ENCODE results near the gene CIBAR2.

The CIBAR2 gene

GRCh38 chr16:85104821-85105391, 7.4 kb downstream of the CIBAR2 start:
- H3K36me3 ChIP-seq (ENCODE audit: control insufficient read depth, insufficient read depth, low read length) = no peaks in the 10 kb centered on the region
- no peak overlapping the region for H3K9ac ChIP-seq (ENCODE audit: low read depth, low read length)
- H3K27me3 ChIP-seq (ENCODE audit: control insufficient read depth, insufficient read depth, low read length) = no peaks in the 10 kb centered on the region
- no peak overlapping the region for H3K4me3 ChIP-seq (ENCODE audit: low read depth, low read length)
- H3K4me1 ChIP-seq (ENCODE audit: control insufficient read depth, insufficient read depth, low read length) = no peaks in the 10 kb centered on the region
- H3K9me3 ChIP-seq (ENCODE audit: control insufficient read depth, insufficient read depth, low read length) = no peaks in the 10 kb centered on the region

GRCh38 chr16:85104147-85104546, 8.1 kb downstream of the CIBAR2 start:
- Histone ChIP-seq H3K4me3 (ENCODE audit: low read depth, low read length) (no peak overlapping the region), H3K9me3 (ENCODE audit: control insufficient read depth, insufficient read depth, low read length) (no peaks in the 10 kb centered on the region), H3K9ac (ENCODE audit: low read depth, low read length) (no peak overlapping the region), H3K4me1 (ENCODE audit: control insufficient read depth, insufficient read depth, low read length) (no peaks in the 10 kb centered on the region), H3K27me3 (ENCODE audit: control insufficient read depth, insufficient read depth, low read length) (no peaks in the 10 kb centered on the region), H3K36me3 (ENCODE audit: control insufficient read depth, insufficient read depth, low read length) (no peaks in the 10 kb centered on the region)

- Histone ChIP-seq H3K4me3 (ENCODE audit: low read depth, low read length) (no peak overlapping the region), H3K4me1 (ENCODE audit: control insufficient read depth, insufficient read depth, low read length) (no peaks in the 10 kb centered on the region), H3K27me3 (ENCODE audit: control insufficient read depth, insufficient read depth, low read length) (no peaks in the 10 kb centered on the region), H3K9me3 (ENCODE audit: control insufficient read depth, insufficient read depth, low read length) (no peaks in the 10 kb centered on the region), H3K9ac (ENCODE audit: low read depth, low read length) (no peak overlapping the region), H3K36me3 (ENCODE audit: control insufficient read depth, insufficient read depth, low read length) (no peaks in the 10 kb centered on the region)
Measured at GRCh38 chr16:85103114-85104079, 8.9 kb downstream of the CIBAR2 start.

GRCh38 chr16:85101956-85102630, 10.2 kb downstream of the CIBAR2 start:
- Histone ChIP-seq H3K9ac (ENCODE audit: low read depth, low read length) (no peak overlapping the region), H3K4me3 (ENCODE audit: low read depth, low read length) (no peak overlapping the region), H3K36me3 (ENCODE audit: control insufficient read depth, insufficient read depth, low read length) (no peaks in the 10 kb centered on the region), H3K27me3 (ENCODE audit: control insufficient read depth, insufficient read depth, low read length) (no peaks in the 10 kb centered on the region), H3K4me1 (ENCODE audit: control insufficient read depth, insufficient read depth, low read length) (no peaks in the 10 kb centered on the region), H3K9me3 (ENCODE audit: control insufficient read depth, insufficient read depth, low read length) (no peaks in the 10 kb centered on the region)

- H3K27me3 ChIP-seq (ENCODE audit: control insufficient read depth, insufficient read depth, low read length) = no peaks in the 10 kb centered on the region
- H3K4me3 ChIP-seq (ENCODE audit: low read depth, low read length) = no peak overlapping the region
- H3K4me1 ChIP-seq (ENCODE audit: control insufficient read depth, insufficient read depth, low read length) = no peaks in the 10 kb centered on the region
- H3K9ac ChIP-seq (ENCODE audit: low read depth, low read length) = no peak overlapping the region
- no peaks in the 10 kb centered on the region for H3K36me3 ChIP-seq (ENCODE audit: control insufficient read depth, insufficient read depth, low read length)
- H3K9me3 ChIP-seq (ENCODE audit: control insufficient read depth, insufficient read depth, low read length) = no peaks in the 10 kb centered on the region
Measured at GRCh38 chr16:85100265-85100664, 12.0 kb downstream of the CIBAR2 start.

- no peak overlapping the region for H3K4me3 ChIP-seq (ENCODE audit: low read depth, low read length)
- H3K9ac ChIP-seq (ENCODE audit: low read depth, low read length) = no peak overlapping the region
- no peaks in the 10 kb centered on the region for H3K9me3 ChIP-seq (ENCODE audit: control insufficient read depth, insufficient read depth, low read length)
- H3K4me1 ChIP-seq (ENCODE audit: control insufficient read depth, insufficient read depth, low read length) = no peaks in the 10 kb centered on the region
- H3K27me3 ChIP-seq (ENCODE audit: control insufficient read depth, insufficient read depth, low read length) = no peaks in the 10 kb centered on the region
- no peaks in the 10 kb centered on the region for H3K36me3 ChIP-seq (ENCODE audit: control insufficient read depth, insufficient read depth, low read length)
Measured at GRCh38 chr16:85098565-85098964, 13.7 kb downstream of the CIBAR2 start.

GRCh38 chr16:85096921-85097320, 15.4 kb downstream of the CIBAR2 start:
- Histone ChIP-seq H3K4me1 (ENCODE audit: control insufficient read depth, insufficient read depth, low read length) (no peaks in the 10 kb centered on the region), H3K4me3 (ENCODE audit: low read depth, low read length) (no peak overlapping the region), H3K9me3 (ENCODE audit: control insufficient read depth, insufficient read depth, low read length) (no peaks in the 10 kb centered on the region), H3K36me3 (ENCODE audit: control insufficient read depth, insufficient read depth, low read length) (no peaks in the 10 kb centered on the region), H3K9ac (ENCODE audit: low read depth, low read length) (no peak overlapping the region), H3K27me3 (ENCODE audit: control insufficient read depth, insufficient read depth, low read length) (no peaks in the 10 kb centered on the region)

- Histone ChIP-seq H3K4me3 (ENCODE audit: low read depth, low read length) (no peak overlapping the region), H3K9me3 (ENCODE audit: control insufficient read depth, insufficient read depth, low read length) (no peaks in the 10 kb centered on the region), H3K27me3 (ENCODE audit: control insufficient read depth, insufficient read depth, low read length) (no peaks in the 10 kb centered on the region), H3K36me3 (ENCODE audit: control insufficient read depth, insufficient read depth, low read length) (no peaks in the 10 kb centered on the region), H3K4me1 (ENCODE audit: control insufficient read depth, insufficient read depth, low read length) (no peaks in the 10 kb centered on the region), H3K9ac (ENCODE audit: low read depth, low read length) (no peak overlapping the region)
Measured at GRCh38 chr16:85094812-85095211, 17.5 kb downstream of the CIBAR2 start.

- H3K4me1 ChIP-seq (ENCODE audit: control insufficient read depth, insufficient read depth, low read length) = no peaks in the 10 kb centered on the region
- no peak overlapping the region for H3K9ac ChIP-seq (ENCODE audit: low read depth, low read length)
- no peak overlapping the region for H3K4me3 ChIP-seq (ENCODE audit: low read depth, low read length)
- H3K9me3 ChIP-seq (ENCODE audit: control insufficient read depth, insufficient read depth, low read length) = no peaks in the 10 kb centered on the region
- no peaks in the 10 kb centered on the region for H3K36me3 ChIP-seq (ENCODE audit: control insufficient read depth, insufficient read depth, low read length)
- no peaks in the 10 kb centered on the region for H3K27me3 ChIP-seq (ENCODE audit: control insufficient read depth, insufficient read depth, low read length)
Measured at GRCh38 chr16:85094176-85094805, 18.0 kb downstream of the CIBAR2 start.

GRCh38 chr16:85093705-85094104, 18.6 kb downstream of the CIBAR2 start:
- Histone ChIP-seq H3K4me1 (ENCODE audit: control insufficient read depth, insufficient read depth, low read length) (no peaks in the 10 kb centered on the region), H3K9ac (ENCODE audit: low read depth, low read length) (no peak overlapping the region), H3K9me3 (ENCODE audit: control insufficient read depth, insufficient read depth, low read length) (no peaks in the 10 kb centered on the region), H3K27me3 (ENCODE audit: control insufficient read depth, insufficient read depth, low read length) (no peaks in the 10 kb centered on the region), H3K36me3 (ENCODE audit: control insufficient read depth, insufficient read depth, low read length) (no peaks in the 10 kb centered on the region), H3K4me3 (ENCODE audit: low read depth, low read length) (no peak overlapping the region)

GRCh38 chr16:85092851-85093250, 19.4 kb downstream of the CIBAR2 start:
- Histone ChIP-seq H3K36me3 (ENCODE audit: control insufficient read depth, insufficient read depth, low read length) (no peaks in the 10 kb centered on the region), H3K4me3 (ENCODE audit: low read depth, low read length) (no peak overlapping the region), H3K27me3 (ENCODE audit: control insufficient read depth, insufficient read depth, low read length) (no peaks in the 10 kb centered on the region), H3K9ac (ENCODE audit: low read depth, low read length) (no peak overlapping the region), H3K4me1 (ENCODE audit: control insufficient read depth, insufficient read depth, low read length) (no peaks in the 10 kb centered on the region), H3K9me3 (ENCODE audit: control insufficient read depth, insufficient read depth, low read length) (no peaks in the 10 kb centered on the region)
